ENCODE data around the gene SPEN.
A peak's percentile ranks its signal among the peaks of the same experiment; 100 is the strongest.
"Not testable (repeated sequence)": the region's sequence is repeated elsewhere in the genome, so short reads cannot be mapped to it uniquely, and the experiment has no call there.

Gene SPEN

GRCh38 chr1:15803380-15803779 is 44.1 kb upstream of the SPEN start:
- TF ChIP-seq, protein P1, sequence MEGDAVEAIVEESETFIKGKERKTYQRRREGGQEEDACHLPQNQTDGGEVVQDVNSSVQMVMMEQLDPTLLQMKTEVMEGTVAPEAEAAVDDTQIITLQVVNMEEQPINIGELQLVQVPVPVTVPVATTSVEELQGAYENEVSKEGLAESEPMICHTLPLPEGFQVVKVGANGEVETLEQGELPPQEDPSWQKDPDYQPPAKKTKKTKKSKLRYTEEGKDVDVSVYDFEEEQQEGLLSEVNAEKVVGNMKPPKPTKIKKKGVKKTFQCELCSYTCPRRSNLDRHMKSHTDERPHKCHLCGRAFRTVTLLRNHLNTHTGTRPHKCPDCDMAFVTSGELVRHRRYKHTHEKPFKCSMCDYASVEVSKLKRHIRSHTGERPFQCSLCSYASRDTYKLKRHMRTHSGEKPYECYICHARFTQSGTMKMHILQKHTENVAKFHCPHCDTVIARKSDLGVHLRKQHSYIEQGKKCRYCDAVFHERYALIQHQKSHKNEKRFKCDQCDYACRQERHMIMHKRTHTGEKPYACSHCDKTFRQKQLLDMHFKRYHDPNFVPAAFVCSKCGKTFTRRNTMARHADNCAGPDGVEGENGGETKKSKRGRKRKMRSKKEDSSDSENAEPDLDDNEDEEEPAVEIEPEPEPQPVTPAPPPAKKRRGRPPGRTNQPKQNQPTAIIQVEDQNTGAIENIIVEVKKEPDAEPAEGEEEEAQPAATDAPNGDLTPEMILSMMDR (IDR thresholded peaks at IDR 0.05; ENCODE audit: low read depth, low read length, missing control alignments), result peak; percentile 49
- no peak overlapping the region for H3K4me3 ChIP-seq (ENCODE audit: low read depth, low read length)
- in situ Hi-C loops (cut with HindIII; ENCODE audit: low sequenced_read_pairs), result no loop called here
- no peak for DNase-seq (ENCODE audit: low read depth)

DNA sequence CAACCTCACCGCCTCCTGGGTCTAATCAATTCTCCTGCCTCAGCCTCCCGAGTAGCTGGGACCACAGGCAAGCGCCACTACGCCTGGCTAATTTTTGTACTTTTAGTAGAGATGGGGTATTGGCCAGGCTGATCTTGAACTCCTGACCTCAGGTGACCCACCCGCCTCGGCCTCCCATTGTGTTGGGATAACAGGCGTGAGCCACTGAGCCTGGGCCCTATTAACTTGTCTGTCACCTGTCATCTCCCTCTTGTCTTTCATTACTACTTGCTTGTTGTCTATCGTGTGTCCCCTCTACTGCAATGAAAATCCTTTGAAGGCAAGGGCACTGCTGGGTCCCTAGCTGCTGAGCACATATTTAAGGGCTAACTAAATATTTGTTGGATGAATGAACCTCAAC is 43.4 kb upstream of the SPEN start:
- no peak for DNase-seq (ENCODE audit: low read depth)
- in situ Hi-C loops (cut with HindIII; ENCODE audit: low sequenced_read_pairs), result no loop called here
- no peak overlapping the region for H3K4me3 ChIP-seq (ENCODE audit: low read depth, low read length)
- TF ChIP-seq, protein P1 (IDR thresholded peaks at IDR 0.05; ENCODE audit: low read depth, low read length, missing control alignments), result no peak

DNA sequence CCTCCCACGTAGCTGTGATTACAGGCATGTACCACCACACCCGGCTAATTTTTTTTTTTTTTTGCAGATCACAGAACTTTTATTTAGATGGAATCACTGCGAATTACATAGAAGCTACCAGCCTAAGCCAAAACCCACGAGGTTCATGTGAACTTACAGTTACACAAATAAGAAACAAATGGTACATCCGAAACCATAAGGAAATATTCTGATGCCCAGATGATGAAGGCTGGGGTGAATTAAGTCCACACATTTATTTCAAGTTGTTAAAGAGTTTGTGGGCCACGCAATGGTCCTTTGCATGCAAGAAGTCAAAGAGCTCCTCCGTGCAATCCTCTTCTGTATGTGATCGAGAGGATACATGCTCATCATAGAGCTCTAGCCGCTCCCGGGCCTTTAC is 40.4 kb upstream of the SPEN start:
- TF ChIP-seq, protein P1 (IDR thresholded peaks at IDR 0.05; ENCODE audit: low read depth, low read length, missing control alignments), result no peak
- no peak for DNase-seq (ENCODE audit: low read depth)
- no peak overlapping the region for H3K4me3 ChIP-seq (ENCODE audit: low read depth, low read length)
- in situ Hi-C loops (cut with HindIII; ENCODE audit: low sequenced_read_pairs), result no loop called here

GRCh38 chr1:15807549-15807948 is 40.0 kb upstream of the SPEN start, which contains the start of gene UQCRHL:
Gene UQCRHL (minus strand): TSS chr1:15807649. CDS start chr1:15807649, 0 bp downstream.
- in situ Hi-C loops (cut with HindIII; ENCODE audit: low sequenced_read_pairs); H3K4me3 ChIP-seq (ENCODE audit: low read depth, low read length); DNase-seq (ENCODE audit: low read depth): not testable (repeated sequence)

DNA sequence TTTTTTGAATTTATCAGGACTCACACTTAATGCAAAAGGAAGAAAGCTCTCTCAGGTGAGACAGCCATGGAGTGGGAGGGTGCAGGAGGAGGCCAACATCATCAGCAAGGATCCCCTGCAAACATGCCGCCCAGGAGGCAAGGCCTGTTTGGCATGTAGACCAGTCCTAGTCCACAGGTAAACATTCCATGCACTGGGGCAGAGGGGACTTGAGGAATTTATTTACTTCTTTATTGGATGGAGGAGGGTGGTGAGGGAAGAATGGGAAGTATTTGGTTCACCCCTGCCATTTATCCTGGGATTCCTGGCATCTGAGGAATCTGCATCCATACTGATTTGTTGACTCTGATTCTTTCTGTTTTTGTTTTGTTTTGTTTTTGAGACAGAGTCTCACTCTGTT is 38.6 kb upstream of the SPEN start:
- in situ Hi-C loops (cut with HindIII; ENCODE audit: low sequenced_read_pairs), result no loop called here
- no peak overlapping the region for H3K4me3 ChIP-seq (ENCODE audit: low read depth, low read length)
- TF ChIP-seq, protein P1 (IDR thresholded peaks at IDR 0.05; ENCODE audit: low read depth, low read length, missing control alignments), result no peak
- DNase-seq (ENCODE audit: low read depth), result no peak

GRCh38 chr1:15810073-15810472 is 37.4 kb upstream of the SPEN start:
- TF ChIP-seq, protein P1 (IDR thresholded peaks at IDR 0.05; ENCODE audit: low read depth, low read length, missing control alignments), result no peak
- H3K4me3 ChIP-seq (ENCODE audit: low read depth, low read length), result no peak overlapping the region
- in situ Hi-C loops (cut with HindIII; ENCODE audit: low sequenced_read_pairs), result no loop called here
- DNase-seq (ENCODE audit: low read depth), result no peak

DNA sequence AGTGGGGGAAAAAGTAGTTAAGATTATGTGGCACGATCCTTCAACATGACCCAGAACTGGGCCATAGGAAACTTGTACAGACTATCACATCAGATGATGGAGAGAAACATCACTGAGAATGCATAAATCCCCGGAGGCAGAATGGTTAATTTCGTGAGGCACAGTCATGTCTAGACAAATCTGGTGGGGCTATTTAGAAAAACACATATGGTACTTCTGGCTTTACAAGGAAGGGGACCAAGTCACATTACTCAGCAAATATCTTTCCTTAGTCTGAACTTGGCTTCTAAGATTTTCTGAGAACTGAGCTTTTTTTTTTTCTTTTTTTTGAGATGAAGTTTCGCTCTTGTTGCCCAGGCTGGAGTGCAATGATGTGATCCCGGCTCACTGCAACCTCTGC is 30.8 kb upstream of the SPEN start:
- DNase-seq (ENCODE audit: low read depth), result no peak
- in situ Hi-C loops (cut with HindIII; ENCODE audit: low sequenced_read_pairs), result loop anchor here (5.0 kb wide), 1 partner anchor 56 kb away; no protein-coding TSS in a partner anchor
- H3K4me3 ChIP-seq (ENCODE audit: low read depth, low read length), result no peak overlapping the region
- TF ChIP-seq, protein P1 (IDR thresholded peaks at IDR 0.05; ENCODE audit: low read depth, low read length, missing control alignments), result no peak

All from astrocyte of the cerebellum (primary cell).